ENCODE results near the gene ZNF518B. TPM values are rescaled to one million over a fixed set of nuclear protein-coding genes. Genes with fewer than 3 reads are reported as not detected.
"Not testable (repeated sequence)": the region's sequence is repeated elsewhere in the genome, so short reads cannot be mapped to it uniquely, and the experiment has no call there.

ZNF518B gene
- total RNA-seq, 2 donors from 2014 or later, result 16.8 to 20.1 TPM

GRCh38 chr4:10438924-10439323 lies 18.3 kb downstream of the ZNF518B start:
- Mint-ChIP-seq H3K9me3 (peaks cover 14% of the 10 kb centered on the region), H3K27ac (no peak overlapping the region), H3K27me3 (no peaks in the 10 kb centered on the region), H3K4me3 (no peak overlapping the region), H3K4me1 (no peaks in the 10 kb centered on the region), H3K36me3 (ENCODE audit: low read depth) (peaks cover 7% of the 10 kb centered on the region)
- ATAC-seq (replicated peaks), result no peak

GRCh38 chr4:10437735-10438134 lies 19.5 kb downstream of the ZNF518B start:
- H3K4me1 Mint-ChIP-seq, result no peaks in the 10 kb centered on the region
- H3K36me3 Mint-ChIP-seq (ENCODE audit: low read depth), result no peaks in the 10 kb centered on the region
- peaks cover 4% of the 10 kb centered on the region for H3K9me3 Mint-ChIP-seq
- ATAC-seq (replicated peaks), result no peak
- no peak overlapping the region for H3K27ac Mint-ChIP-seq
- H3K4me3 Mint-ChIP-seq, result no peak overlapping the region
- no peaks in the 10 kb centered on the region for H3K27me3 Mint-ChIP-seq

DNA sequence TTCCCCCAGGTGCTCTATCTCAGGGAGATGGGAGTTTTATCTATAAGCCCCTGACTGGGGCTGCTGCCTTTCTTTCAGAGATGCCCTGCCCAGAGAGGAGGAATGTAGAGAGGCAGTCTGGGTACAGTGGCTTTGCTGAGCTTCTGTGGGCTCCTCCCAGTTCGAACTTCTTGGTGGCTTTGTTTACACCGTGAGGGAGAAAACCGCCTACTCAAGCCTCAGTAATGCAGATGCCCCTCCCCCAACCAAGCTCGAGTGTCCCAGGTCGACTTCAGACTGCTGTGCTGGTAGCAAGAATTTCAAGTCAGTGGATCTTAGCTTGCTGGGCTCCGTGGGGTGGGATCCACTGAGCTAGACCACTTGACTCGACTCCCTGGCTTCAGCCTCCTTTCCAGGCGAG lies 29.5 kb downstream of the ZNF518B start:
- H3K27ac Mint-ChIP-seq; ATAC-seq (replicated peaks): not testable (repeated sequence)

GRCh38 chr4:10421344-10422055 lies 35.7 kb downstream of the ZNF518B start:
- H3K36me3 Mint-ChIP-seq (ENCODE audit: low read depth), result no peaks in the 10 kb centered on the region
- no peak overlapping the region for H3K27ac Mint-ChIP-seq
- peaks cover 14% of the 10 kb centered on the region for H3K9me3 Mint-ChIP-seq
- H3K4me1 Mint-ChIP-seq, result no peaks in the 10 kb centered on the region
- no peaks in the 10 kb centered on the region for H3K27me3 Mint-ChIP-seq
- no peak for ATAC-seq (replicated peaks)
- H3K4me3 Mint-ChIP-seq, result no peak overlapping the region

More for the DNA sequence above, 29.5 kb downstream of the ZNF518B start:
- not testable (repeated sequence) for H3K27me3 Mint-ChIP-seq; H3K4me3 Mint-ChIP-seq; H3K36me3 Mint-ChIP-seq (ENCODE audit: low read depth); H3K4me1 Mint-ChIP-seq
- peaks cover 11% of the 10 kb centered on the region for H3K9me3 Mint-ChIP-seq

- ATAC-seq (replicated peaks), result no peak
- Mint-ChIP-seq H3K36me3 (ENCODE audit: low read depth) (no peaks in the 10 kb centered on the region), H3K4me1 (no peaks in the 10 kb centered on the region)
Observed at GRCh38 chr4:10417740-10418139, 39.5 kb downstream of the ZNF518B start.

GRCh38 chr4:10416441-10416840 lies 40.8 kb downstream of the ZNF518B start:
- H3K27me3 Mint-ChIP-seq, result no peaks in the 10 kb centered on the region
- peaks cover 6% of the 10 kb centered on the region for H3K9me3 Mint-ChIP-seq
- no peak for ATAC-seq (replicated peaks)
- H3K27ac Mint-ChIP-seq, result no peak overlapping the region
- H3K4me3 Mint-ChIP-seq, result no peak overlapping the region
- H3K36me3 Mint-ChIP-seq (ENCODE audit: low read depth), result no peaks in the 10 kb centered on the region
- no peaks in the 10 kb centered on the region for H3K4me1 Mint-ChIP-seq

More at GRCh38 chr4:10417740-10418139, 39.5 kb downstream of the ZNF518B start:
- no peak overlapping the region for H3K27ac Mint-ChIP-seq
- H3K27me3 Mint-ChIP-seq, result no peaks in the 10 kb centered on the region
- H3K4me3 Mint-ChIP-seq, result no peak overlapping the region
- peaks cover 6% of the 10 kb centered on the region for H3K9me3 Mint-ChIP-seq

DNA sequence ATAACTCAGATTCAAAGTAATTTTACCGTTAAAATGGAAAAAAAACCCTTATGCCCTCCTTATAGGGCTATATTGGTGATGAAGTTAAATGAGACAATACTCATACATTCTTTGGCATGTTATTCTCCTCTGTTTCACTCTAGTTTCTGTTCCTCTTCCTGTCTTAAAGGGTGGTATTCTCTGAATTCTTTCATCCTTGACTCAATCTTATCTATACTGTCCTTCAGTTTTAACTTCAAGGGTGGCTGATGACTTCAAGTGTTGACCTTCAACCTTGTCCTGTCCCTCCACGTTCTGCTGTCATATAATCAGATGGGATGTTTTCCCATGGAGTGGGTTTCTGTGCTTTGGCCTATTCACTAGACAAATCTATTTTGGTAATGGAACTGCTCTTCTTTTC lies 44.0 kb downstream of the ZNF518B start:
- no peak overlapping the region for H3K4me3 Mint-ChIP-seq
- peaks cover 6% of the 10 kb centered on the region for H3K9me3 Mint-ChIP-seq
- no peaks in the 10 kb centered on the region for H3K4me1 Mint-ChIP-seq
- no peak for ATAC-seq (replicated peaks)
- no peak overlapping the region for H3K27ac Mint-ChIP-seq
- H3K27me3 Mint-ChIP-seq, result no peaks in the 10 kb centered on the region
- no peaks in the 10 kb centered on the region for H3K36me3 Mint-ChIP-seq (ENCODE audit: low read depth)

GRCh38 chr4:10405672-10406071 lies 51.6 kb downstream of the ZNF518B start:
- ATAC-seq (replicated peaks), result no peak
- no peak overlapping the region for H3K4me3 Mint-ChIP-seq
- no peaks in the 10 kb centered on the region for H3K4me1 Mint-ChIP-seq
- no peaks in the 10 kb centered on the region for H3K36me3 Mint-ChIP-seq (ENCODE audit: low read depth)
- no peak overlapping the region for H3K27ac Mint-ChIP-seq
- H3K27me3 Mint-ChIP-seq, result peaks cover 3% of the 10 kb centered on the region
- H3K9me3 Mint-ChIP-seq, result no peaks in the 10 kb centered on the region

DNA sequence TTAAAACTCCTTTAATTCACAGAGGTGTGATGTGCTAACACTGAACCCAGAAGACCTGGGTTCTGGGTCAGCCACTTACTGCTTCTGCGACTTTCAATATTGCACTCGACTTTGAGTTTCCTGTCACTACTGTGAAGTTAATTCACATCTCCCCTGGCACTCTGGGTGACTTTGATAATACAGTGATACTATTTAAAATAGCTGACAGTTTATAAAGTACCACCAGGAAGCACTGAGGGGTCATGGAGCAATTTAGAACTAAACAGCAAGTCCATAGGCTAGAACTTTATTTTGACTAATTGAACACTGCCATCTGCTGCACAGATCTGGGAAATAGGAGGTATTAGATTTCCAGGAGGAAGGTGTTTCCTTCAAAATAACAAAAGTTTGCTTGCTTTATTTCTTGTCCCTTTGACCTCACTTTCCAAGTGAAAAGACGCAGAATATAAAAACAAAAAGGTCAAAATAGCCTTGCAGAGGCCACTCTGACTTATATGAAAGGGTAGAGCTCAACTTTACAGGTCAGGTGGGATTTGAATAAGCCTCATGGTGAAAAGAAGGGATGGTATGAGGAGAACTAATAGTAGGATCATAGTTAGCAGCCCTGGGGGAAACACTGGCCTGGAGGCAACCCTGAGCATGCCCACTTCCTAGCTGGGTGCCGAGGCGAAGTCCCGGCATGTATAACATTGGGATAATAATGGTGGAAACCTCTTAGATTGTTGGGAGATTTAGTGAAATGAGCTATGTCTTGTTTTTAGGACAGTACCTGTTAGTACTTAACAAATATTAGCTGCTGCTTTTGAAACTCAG lies 53.4 kb downstream of the ZNF518B start:
- no peak for ATAC-seq (replicated peaks)
- no peak overlapping the region for H3K4me3 Mint-ChIP-seq

DNA sequence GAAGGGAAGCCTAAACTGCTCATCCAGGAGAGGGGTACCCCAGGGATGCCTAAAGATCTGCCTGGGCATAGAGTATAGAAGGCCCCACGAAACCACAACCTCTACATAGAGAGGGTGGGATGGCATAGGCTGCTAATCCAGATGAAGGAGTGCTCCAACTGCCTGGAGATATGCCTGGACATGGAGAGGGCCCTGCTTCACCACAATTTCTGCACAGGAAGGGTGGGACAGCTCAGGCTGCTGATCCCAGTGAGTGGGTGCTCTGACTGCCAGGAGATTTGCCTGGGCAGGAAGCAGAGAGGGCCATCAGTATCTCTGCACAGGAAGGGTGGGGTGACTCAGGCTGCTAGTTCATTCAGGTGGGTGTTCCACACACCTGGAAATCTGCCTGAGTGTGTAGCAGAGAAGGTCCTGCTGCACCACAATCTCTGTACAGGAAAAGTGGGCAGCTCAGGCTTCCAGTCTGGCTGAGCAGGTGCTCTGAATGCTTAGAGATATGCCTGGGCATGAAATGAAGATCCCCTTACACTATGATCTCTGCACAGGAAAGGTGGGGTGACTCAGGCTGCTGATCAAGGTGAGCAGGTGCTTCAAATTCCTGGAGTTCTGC lies 61.1 kb downstream of the ZNF518B start:
- Mint-ChIP-seq H3K4me1 (no peaks in the 10 kb centered on the region), H3K27me3 (no peaks in the 10 kb centered on the region), H3K36me3 (ENCODE audit: low read depth) (no peaks in the 10 kb centered on the region), H3K4me3 (no peak overlapping the region), H3K9me3 (peaks cover 4% of the 10 kb centered on the region), H3K27ac (no peak overlapping the region)
- ATAC-seq (replicated peaks), result no peak

More for the DNA sequence above, 53.4 kb downstream of the ZNF518B start:
- H3K36me3 Mint-ChIP-seq (ENCODE audit: low read depth), result no peaks in the 10 kb centered on the region
- H3K27ac Mint-ChIP-seq, result no peak overlapping the region
- H3K4me1 Mint-ChIP-seq, result no peaks in the 10 kb centered on the region
- H3K9me3 Mint-ChIP-seq, result no peaks in the 10 kb centered on the region
- peaks cover 3% of the 10 kb centered on the region for H3K27me3 Mint-ChIP-seq

Other genes with a start within 250 kb of the ZNF518B start
- not detected for gene CLNK, start 227.3 kb upstream of the ZNF518B start, total RNA-seq